ENCODE measurements around the gene TM9SF1. TPM values are rescaled to one million over a fixed set of nuclear protein-coding genes. Genes with fewer than 3 reads are reported as not detected.

Gene TM9SF1
- total RNA-seq, 6 experiments from 2014 or later: 68.1 to 80.4 (median 71.0) TPM

DNA sequence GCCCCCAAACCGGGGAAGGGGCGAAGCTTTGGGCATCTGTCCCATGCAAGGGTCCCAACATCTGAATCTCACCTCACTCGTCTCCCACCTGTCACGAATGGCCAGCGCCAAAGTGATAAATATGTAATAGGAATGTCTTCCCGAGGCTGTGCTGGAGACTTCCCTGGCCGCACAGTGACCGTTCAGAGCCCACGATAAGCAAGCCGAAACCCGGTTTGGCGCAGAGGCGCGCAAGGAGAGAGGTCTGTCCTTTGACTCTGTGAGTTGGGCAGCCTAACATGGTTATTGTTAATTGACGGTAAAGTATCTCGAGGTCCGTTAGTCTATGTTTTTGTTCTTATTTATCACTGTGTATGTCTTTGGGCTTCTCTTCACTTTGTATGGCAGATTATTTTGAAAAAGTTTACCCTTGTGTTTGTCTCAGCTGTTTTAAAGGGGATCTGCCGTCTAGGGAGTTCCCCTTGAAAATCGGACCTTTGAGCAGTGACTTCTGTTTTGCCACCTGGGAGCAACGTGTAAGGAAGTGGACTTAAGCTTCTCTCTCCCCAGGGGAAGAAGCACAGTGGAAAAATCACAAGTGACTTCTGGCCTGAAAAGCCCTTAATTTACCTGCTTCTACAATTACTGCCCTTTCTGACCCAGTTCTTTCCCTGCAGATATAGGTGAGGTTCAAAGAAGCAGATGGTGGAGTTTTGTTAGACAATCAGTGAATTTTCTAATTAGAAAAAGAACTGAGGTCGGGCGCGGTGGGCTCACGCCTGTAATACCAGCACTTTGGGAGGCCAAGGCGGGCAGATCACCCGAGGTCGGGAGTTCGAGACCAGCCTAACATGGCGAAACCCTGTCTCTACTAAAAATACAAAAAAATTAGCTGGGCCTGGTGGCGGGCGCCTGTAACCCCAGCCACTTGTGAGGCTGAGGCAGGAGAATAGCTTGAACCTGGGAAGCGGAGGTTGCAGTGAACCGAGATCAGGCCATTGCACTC is 1.1 kb upstream of the TM9SF1 start:
- peaks cover 42% of the 10 kb centered on the region for H3K36me3 Mint-ChIP-seq (ENCODE audit: low read depth)
- no peaks in the 10 kb centered on the region; the same call in none of the 2 replicates for H3K27me3 Mint-ChIP-seq (ENCODE audit: insufficient read depth)
- peaks cover 51% of the 10 kb centered on the region for H3K4me1 Mint-ChIP-seq (ENCODE audit: low read depth)
- H3K27ac Mint-ChIP-seq: peak overlapping the region; percentile 95
- TF ChIP-seq CTCF (IDR thresholded peaks at IDR 0.05): no peak
- peaks cover 2% of the 10 kb centered on the region; the same call in 1 of the 2 replicates for H3K9me3 Mint-ChIP-seq
- H3K4me3 Mint-ChIP-seq: peak overlapping the region; percentile 96
- DNase-seq: no peak

DNA sequence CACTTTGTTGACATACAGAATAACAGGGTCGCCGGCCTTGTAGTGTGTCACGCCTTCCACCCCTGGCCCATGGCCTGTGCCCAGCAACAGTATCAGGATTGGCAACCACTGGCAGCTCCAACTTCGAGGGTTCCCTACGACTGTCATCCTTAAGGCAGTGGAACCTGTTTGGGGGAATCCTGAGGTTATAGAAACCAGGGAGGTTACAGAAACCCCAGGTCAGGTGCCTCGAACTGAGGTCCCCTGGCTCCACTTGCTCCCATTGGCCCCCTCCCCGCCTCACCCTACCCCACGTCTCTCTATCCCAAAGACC is 412 bp downstream of the TM9SF1 start:
- peak overlapping the region; percentile 96 for H3K4me3 Mint-ChIP-seq
- H3K4me1 Mint-ChIP-seq (ENCODE audit: low read depth): peaks cover 54% of the 10 kb centered on the region
- H3K36me3 Mint-ChIP-seq (ENCODE audit: low read depth): peaks cover 40% of the 10 kb centered on the region
- peak overlapping the region; percentile 95 for H3K27ac Mint-ChIP-seq
- H3K9me3 Mint-ChIP-seq: no peaks in the 10 kb centered on the region
- TF ChIP-seq CTCF (IDR thresholded peaks at IDR 0.05): no peak
- H3K27me3 Mint-ChIP-seq (ENCODE audit: insufficient read depth): no peaks in the 10 kb centered on the region; the same call in none of the 2 replicates
- no peak for DNase-seq

DNA sequence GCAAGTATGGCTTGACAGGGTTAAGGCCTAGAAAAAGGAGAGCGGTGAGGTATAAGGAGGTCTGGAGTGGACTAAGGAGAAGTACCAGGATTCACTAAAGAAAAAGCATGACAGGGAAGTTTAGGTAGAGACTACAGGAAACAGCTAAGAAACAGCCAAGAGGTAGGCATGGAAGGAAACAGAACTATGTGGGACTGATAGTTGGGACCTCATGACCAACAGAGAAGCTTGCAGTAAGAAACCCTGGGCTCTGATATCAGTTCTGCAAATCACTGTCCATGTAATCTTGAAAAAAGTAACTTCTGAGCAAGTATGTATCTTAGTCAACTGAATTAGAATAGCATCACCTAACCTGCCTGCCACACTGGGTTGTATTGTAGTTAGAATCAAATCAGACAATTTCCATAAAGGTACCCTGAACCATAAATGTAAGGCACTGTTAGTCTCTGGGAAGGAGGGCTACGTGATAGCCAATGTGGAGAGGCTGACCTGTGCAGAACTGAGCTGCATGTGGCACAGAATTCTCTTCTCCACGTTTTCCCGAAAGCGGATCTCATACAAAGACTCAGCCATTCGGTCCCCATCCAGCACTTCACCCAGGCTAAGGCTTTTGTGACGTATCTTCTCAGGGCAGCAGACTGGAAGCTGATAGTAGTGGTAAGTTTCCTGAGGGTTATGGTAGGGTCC is 912 bp downstream of the TM9SF1 start:
- TF ChIP-seq CTCF (IDR thresholded peaks at IDR 0.05): no peak
- Mint-ChIP-seq H3K36me3 (ENCODE audit: low read depth) (peaks cover 36% of the 10 kb centered on the region), H3K4me1 (ENCODE audit: low read depth) (peaks cover 58% of the 10 kb centered on the region), H3K4me3 (peak overlapping the region; percentile 96), H3K27ac (peak overlapping the region; percentile 95), H3K9me3 (no peaks in the 10 kb centered on the region), H3K27me3 (ENCODE audit: insufficient read depth) (no peaks in the 10 kb centered on the region; the same call in none of the 2 replicates)
- DNase-seq: no peak

DNA sequence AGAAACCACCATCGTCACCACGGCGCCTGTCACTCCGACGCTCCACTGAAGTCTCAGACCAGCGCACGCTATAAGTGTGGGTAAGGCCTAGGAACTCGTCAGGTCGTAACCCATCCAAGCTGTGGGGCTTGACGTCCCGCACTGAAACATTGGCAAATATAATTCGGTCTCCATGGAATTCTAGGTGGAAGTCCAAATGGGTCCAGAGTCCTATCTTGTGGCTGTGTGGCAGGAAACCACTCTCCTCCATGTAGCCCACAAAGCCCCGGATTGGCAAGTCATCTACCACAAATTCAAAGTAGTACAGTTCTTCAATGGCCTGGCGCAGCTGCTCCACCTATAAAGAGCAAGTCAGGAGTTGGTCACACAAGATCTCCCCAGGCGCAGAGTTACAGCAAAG is 2.3 kb downstream of the TM9SF1 start:
- DNase-seq: no peak
- H3K4me3 Mint-ChIP-seq: no peak overlapping the region
- H3K36me3 Mint-ChIP-seq (ENCODE audit: low read depth): peaks cover 25% of the 10 kb centered on the region
- H3K9me3 Mint-ChIP-seq: no peaks in the 10 kb centered on the region
- no peak overlapping the region for H3K27ac Mint-ChIP-seq
- H3K4me1 Mint-ChIP-seq (ENCODE audit: low read depth): peaks cover 55% of the 10 kb centered on the region
- no peak for TF ChIP-seq CTCF (IDR thresholded peaks at IDR 0.05)
- no peaks in the 10 kb centered on the region; the same call in none of the 2 replicates for H3K27me3 Mint-ChIP-seq (ENCODE audit: insufficient read depth)

DNA sequence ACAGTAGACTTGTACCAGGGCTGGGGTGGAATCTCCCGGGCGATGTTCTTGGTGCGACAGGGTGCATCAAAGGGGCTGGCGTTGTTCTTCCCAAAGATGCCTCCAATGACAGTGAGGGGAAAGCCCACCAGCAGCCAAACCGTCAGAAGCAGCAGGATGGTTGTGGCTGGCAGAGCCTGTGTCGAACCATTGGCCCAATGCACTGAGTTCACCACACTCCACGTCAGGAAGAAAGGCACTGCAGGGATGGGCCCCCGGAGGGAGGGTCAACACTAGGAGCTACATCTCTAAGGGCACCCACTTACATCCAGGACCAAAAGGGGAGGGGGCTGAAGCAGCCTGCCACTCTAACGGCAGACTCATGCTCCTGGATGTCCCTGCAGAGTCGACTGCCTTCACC is 4.8 kb downstream of the TM9SF1 start:
- peaks cover 53% of the 10 kb centered on the region for H3K4me1 Mint-ChIP-seq (ENCODE audit: low read depth)
- no peak overlapping the region for H3K4me3 Mint-ChIP-seq
- no peak for DNase-seq
- no peaks in the 10 kb centered on the region; the same call in none of the 2 replicates for H3K27me3 Mint-ChIP-seq (ENCODE audit: insufficient read depth)
- H3K27ac Mint-ChIP-seq: no peak overlapping the region; the same call in 1 of the 2 replicates
- peaks cover 31% of the 10 kb centered on the region for H3K36me3 Mint-ChIP-seq (ENCODE audit: low read depth)
- H3K9me3 Mint-ChIP-seq: no peaks in the 10 kb centered on the region
- TF ChIP-seq CTCF (IDR thresholded peaks at IDR 0.05): no peak

Data from HFFc6 (cell line).